ENCODE results near the gene ANK2.

ANK2 gene

DNA sequence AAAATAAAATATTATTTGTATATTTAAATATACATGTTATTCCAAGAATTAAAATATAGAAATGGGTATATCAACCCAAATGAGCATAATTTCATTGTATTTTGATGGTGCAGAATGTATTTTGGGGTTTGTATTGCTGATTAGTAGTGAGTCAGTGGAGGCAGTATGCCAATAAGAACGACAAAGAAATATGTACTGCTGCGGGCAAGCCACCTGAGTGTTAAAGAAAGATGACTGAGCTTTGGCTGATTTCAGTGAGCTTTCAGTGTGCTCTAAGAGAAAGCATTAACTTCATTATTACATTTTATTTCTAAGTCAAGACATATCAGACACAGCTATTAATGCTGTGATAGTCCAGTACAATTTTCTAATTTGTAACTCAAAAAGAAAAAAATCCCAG, 297.8 kb downstream of the ANK2 start:
- Histone ChIP-seq H3K9me2 (ENCODE audit: low read depth, low read length) (no peaks in the 10 kb centered on the region), H3K27me3 (ENCODE audit: insufficient read depth, low read length) (no peaks in the 10 kb centered on the region), H3K9me3 (ENCODE audit: low read length) (no peaks in the 10 kb centered on the region), H3K4me1 (ENCODE audit: insufficient read depth, low read length, severe bottlenecking) (no peaks in the 10 kb centered on the region), H3K27ac (ENCODE audit: low read depth, low read length, poor library complexity, severe bottlenecking) (no peak overlapping the region), H3K36me3 (ENCODE audit: insufficient read depth, low read length) (no peaks in the 10 kb centered on the region), H3K79me2 (ENCODE audit: insufficient read depth, low read length) (no peaks in the 10 kb centered on the region), H2AFZ (ENCODE audit: low read length) (no peak overlapping the region), H3K4me3 (ENCODE audit: low read depth, low read length, poor library complexity, severe bottlenecking) (no peak overlapping the region), H3F3A (ENCODE audit: insufficient read depth, low read length) (no peaks in the 10 kb centered on the region), H3K9ac (ENCODE audit: low read length) (no peak overlapping the region), H3K4me2 (ENCODE audit: low read length) (no peak overlapping the region), H4K20me1 (ENCODE audit: insufficient read depth, low read length) (no peaks in the 10 kb centered on the region)
- TF ChIP-seq, protein P1, sequence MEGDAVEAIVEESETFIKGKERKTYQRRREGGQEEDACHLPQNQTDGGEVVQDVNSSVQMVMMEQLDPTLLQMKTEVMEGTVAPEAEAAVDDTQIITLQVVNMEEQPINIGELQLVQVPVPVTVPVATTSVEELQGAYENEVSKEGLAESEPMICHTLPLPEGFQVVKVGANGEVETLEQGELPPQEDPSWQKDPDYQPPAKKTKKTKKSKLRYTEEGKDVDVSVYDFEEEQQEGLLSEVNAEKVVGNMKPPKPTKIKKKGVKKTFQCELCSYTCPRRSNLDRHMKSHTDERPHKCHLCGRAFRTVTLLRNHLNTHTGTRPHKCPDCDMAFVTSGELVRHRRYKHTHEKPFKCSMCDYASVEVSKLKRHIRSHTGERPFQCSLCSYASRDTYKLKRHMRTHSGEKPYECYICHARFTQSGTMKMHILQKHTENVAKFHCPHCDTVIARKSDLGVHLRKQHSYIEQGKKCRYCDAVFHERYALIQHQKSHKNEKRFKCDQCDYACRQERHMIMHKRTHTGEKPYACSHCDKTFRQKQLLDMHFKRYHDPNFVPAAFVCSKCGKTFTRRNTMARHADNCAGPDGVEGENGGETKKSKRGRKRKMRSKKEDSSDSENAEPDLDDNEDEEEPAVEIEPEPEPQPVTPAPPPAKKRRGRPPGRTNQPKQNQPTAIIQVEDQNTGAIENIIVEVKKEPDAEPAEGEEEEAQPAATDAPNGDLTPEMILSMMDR (IDR thresholded peaks at IDR 0.05; ENCODE audit: low read length), result no peak
- TF ChIP-seq EZH2 (IDR thresholded peaks at IDR 0.05; ENCODE audit: borderline replicate concordance, low read length), result no peak

- Histone ChIP-seq H3K4me2 (ENCODE audit: low read length) (no peak overlapping the region), H2AFZ (ENCODE audit: low read length) (no peak overlapping the region), H3K36me3 (ENCODE audit: insufficient read depth, low read length) (no peaks in the 10 kb centered on the region), H3K9me3 (ENCODE audit: low read length) (no peaks in the 10 kb centered on the region), H3K79me2 (ENCODE audit: insufficient read depth, low read length) (no peaks in the 10 kb centered on the region), H3K9me2 (ENCODE audit: low read depth, low read length) (no peaks in the 10 kb centered on the region), H3K4me3 (ENCODE audit: low read depth, low read length, poor library complexity, severe bottlenecking) (no peak overlapping the region), H3K4me1 (ENCODE audit: insufficient read depth, low read length, severe bottlenecking) (no peaks in the 10 kb centered on the region), H4K20me1 (ENCODE audit: insufficient read depth, low read length) (no peaks in the 10 kb centered on the region), H3K27ac (ENCODE audit: low read depth, low read length, poor library complexity, severe bottlenecking) (no peak overlapping the region), H3K9ac (ENCODE audit: low read length) (no peak overlapping the region), H3K27me3 (ENCODE audit: insufficient read depth, low read length) (no peaks in the 10 kb centered on the region), H3F3A (ENCODE audit: insufficient read depth, low read length) (no peaks in the 10 kb centered on the region)
- TF ChIP-seq, protein P1 (IDR thresholded peaks at IDR 0.05; ENCODE audit: low read length), result no peak
- TF ChIP-seq EZH2 (IDR thresholded peaks at IDR 0.05; ENCODE audit: borderline replicate concordance, low read length), result no peak
Measured at GRCh38 chr4:113349430-113349829, 300.0 kb downstream of the ANK2 start.

DNA sequence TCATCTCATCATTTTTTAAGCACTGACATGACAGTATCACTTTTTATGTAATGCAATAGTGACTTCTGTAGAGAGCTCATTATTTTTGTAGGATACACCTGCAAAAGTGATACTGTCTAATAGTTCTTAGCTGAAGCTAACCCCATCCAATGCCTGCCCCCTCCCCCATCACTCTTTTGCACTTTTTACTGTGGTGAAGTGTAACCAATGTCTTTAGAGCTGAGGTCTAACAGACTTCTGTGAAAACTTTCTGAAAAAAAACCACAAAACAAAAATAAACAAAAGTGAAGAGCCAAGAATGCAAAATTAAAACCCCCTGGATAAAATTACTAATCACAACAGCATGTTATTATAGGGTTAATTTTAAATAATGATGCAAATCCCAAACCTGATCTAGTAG, 301.1 kb downstream of the ANK2 start:
- TF ChIP-seq EZH2 (IDR thresholded peaks at IDR 0.05; ENCODE audit: borderline replicate concordance, low read length), result no peak
- TF ChIP-seq, protein P1 (IDR thresholded peaks at IDR 0.05; ENCODE audit: low read length), result no peak
- H3K4me3 ChIP-seq (ENCODE audit: low read depth, low read length, poor library complexity, severe bottlenecking), result no peak overlapping the region
- no peak overlapping the region for H3K9ac ChIP-seq (ENCODE audit: low read length)
- no peaks in the 10 kb centered on the region for H3K4me1 ChIP-seq (ENCODE audit: insufficient read depth, low read length, severe bottlenecking)
- H3K4me2 ChIP-seq (ENCODE audit: low read length), result no peak overlapping the region
- no peaks in the 10 kb centered on the region for H3F3A ChIP-seq (ENCODE audit: insufficient read depth, low read length)
- H4K20me1 ChIP-seq (ENCODE audit: insufficient read depth, low read length), result no peaks in the 10 kb centered on the region
- no peaks in the 10 kb centered on the region for H3K79me2 ChIP-seq (ENCODE audit: insufficient read depth, low read length)
- no peaks in the 10 kb centered on the region for H3K27me3 ChIP-seq (ENCODE audit: insufficient read depth, low read length)
- no peaks in the 10 kb centered on the region for H3K9me2 ChIP-seq (ENCODE audit: low read depth, low read length)
- no peaks in the 10 kb centered on the region for H3K36me3 ChIP-seq (ENCODE audit: insufficient read depth, low read length)
- H3K27ac ChIP-seq (ENCODE audit: low read depth, low read length, poor library complexity, severe bottlenecking), result no peak overlapping the region
- no peak overlapping the region for H2AFZ ChIP-seq (ENCODE audit: low read length)
- H3K9me3 ChIP-seq (ENCODE audit: low read length), result no peaks in the 10 kb centered on the region

Measured in OCI-LY1 (cell line).